SK-N-SH (cell line): Measurements from ENCODE around the gene SASH1. TPM values are rescaled to one million over a fixed set of nuclear protein-coding genes. Genes with fewer than 3 reads are reported as not detected.

Source experiments
- CTCF ChIA-PET: fragments of 300-600, 350-600 bp; formaldehyde crosslinking; extraction: SDS; loops from one replicate; lab custom pipeline; 2021; lab: Yijun Ruan, JAX
- POLR2A ChIA-PET: fragments of 350-600 bp; sonication (Branson Sonifier 250); formaldehyde crosslinking; extraction: SDS; loops from one replicate; lab custom pipeline; 2020; ENCODE audit warnings: antibody characterized with exemption, inconsistent platforms; lab: Yijun Ruan, JAX
- DNase-seq: peaks from one replicate; pipeline ENCODE4 v3.0.0; 2012
- H2AFZ ChIP-seq: fragments of 200-600 bp; sonication (generic); 2 replicates; pipeline ENCODE4 v1.8.1; 2016; ENCODE audit warnings: antibody characterized with exemption, mild to moderate bottlenecking, low read depth
- H3F3A ChIP-seq: fragments of 200-600 bp; sonication (generic); replicated peaks from 2 replicates; pipeline ENCODE3; 2016; ENCODE audit warnings: antibody characterized with exemption, mild to moderate bottlenecking; ENCODE audit not compliant: insufficient read depth
- H3K27ac ChIP-seq, 2 experiments: fragments of 200-500 bp in 1 of 2; fragments of 200-600 bp in 1 of 2; sonication (Bioruptor generic) in 1 of 2; sonication (generic), shearing (Covaris generic) in 1 of 2; 2 replicates each; pipeline versions ENCODE4 v1.5.1 to v1.6.1; 2014 to 2016; ENCODE audit warnings: low read depth in 2 of 2, inconsistent platforms in 1 of 2, low read length in 1 of 2, mild to moderate bottlenecking in 1 of 2, mixed read lengths in 1 of 2
- H3K27me3 ChIP-seq: fragments of 200-600 bp; sonication (generic), shearing (Covaris generic); 2 replicates; pipeline ENCODE4 v1.6.1; 2016; ENCODE audit warnings: mixed run types; ENCODE audit not compliant: insufficient read depth
- H3K36me3 ChIP-seq, 2 experiments: fragments of 200-500 bp in 1 of 2; fragments of 200-600 bp in 1 of 2; sonication (Bioruptor generic) in 1 of 2; sonication (generic) in 1 of 2; replicated peaks in 1 of 2; 2 replicates each; pipeline versions ENCODE3 to v1.5.1; 2014 to 2016; ENCODE audit warnings: low read length in 1 of 2, mild to moderate bottlenecking in 1 of 2; ENCODE audit not compliant: insufficient read depth in 2 of 2, control insufficient read depth in 1 of 2
- H3K4me1 ChIP-seq, 2 experiments: fragments of 200-500 bp in 1 of 2; fragments of 200-600 bp in 1 of 2; sonication (Bioruptor generic) in 1 of 2; sonication (generic), shearing (Covaris generic) in 1 of 2; 2 replicates each; pipeline versions ENCODE4 v1.5.1 to v1.6.1; 2014 to 2016; ENCODE audit warnings: low read depth in 1 of 2, low read length in 1 of 2, mixed run types in 1 of 2; ENCODE audit not compliant: insufficient read depth in 2 of 2, control insufficient read depth in 1 of 2
- H3K4me2 ChIP-seq: fragments of 200-600 bp; sonication (generic), shearing (Covaris generic); 2 replicates; pipeline ENCODE4 v1.6.1; 2017; ENCODE audit warnings: mixed run types
- H3K4me3 ChIP-seq, 2 experiments: fragments of 200-500 bp in 1 of 2; fragments of 200-600 bp in 1 of 2; sonication (Bioruptor generic) in 1 of 2; sonication (generic), shearing (Covaris generic) in 1 of 2; 2 replicates each; pipeline versions ENCODE4 v1.5.1 to v1.8.1; 2014 to 2016; ENCODE audit warnings: low read depth in 2 of 2, inconsistent platforms in 1 of 2, low read length in 1 of 2, mild to moderate bottlenecking in 1 of 2, mixed read lengths in 1 of 2, moderate library complexity in 1 of 2
- H3K79me2 ChIP-seq: fragments of 200-600 bp; sonication (generic); 2 replicates; pipeline ENCODE4 v1.8.1; 2017; ENCODE audit warnings: mild to moderate bottlenecking; ENCODE audit not compliant: insufficient read depth
- H3K9ac ChIP-seq: fragments of 200-600 bp; sonication (generic); 2 replicates; pipeline ENCODE4 v1.6.1; 2017; ENCODE audit warnings: mixed run types
- H3K9me2 ChIP-seq: fragments of 200-600 bp; sonication (generic); 2 replicates; pipeline ENCODE4 v1.6.1; 2017; ENCODE audit warnings: mixed run types
- H3K9me3 ChIP-seq: fragments of 200-600 bp; sonication (generic); 2 replicates; pipeline ENCODE4 v1.6.1; 2017; ENCODE audit warnings: mixed run types, mild to moderate bottlenecking, moderate library complexity
- H4K20me1 ChIP-seq: fragments of 200-600 bp; sonication (generic); 2 replicates; pipeline ENCODE4 v1.6.1; 2017; ENCODE audit warnings: mild to moderate bottlenecking, mixed run types; ENCODE audit not compliant: insufficient read depth
- CHD2 ChIP-seq: fragments of 150-350 bp; IDR thresholded peaks from 2 replicates; pipeline ENCODE4 v1.6.1; 2018; ENCODE audit warnings: low read length; ENCODE audit not compliant: partially characterized antibody
- EP300 ChIP-seq, 2 experiments: IDR thresholded peaks; 2 replicates each; pipeline versions ENCODE4 v1.4.0 to v1.6.1; 2012; ENCODE audit warnings: borderline replicate concordance in 1 of 2, low read depth in 1 of 2, low read length in 1 of 2
- FOXJ3 ChIP-seq: sonication (generic); formaldehyde crosslinking; IDR thresholded peaks from 2 replicates; pipeline ENCODE4 v1.5.1; 2020; ENCODE audit warnings: mild to moderate bottlenecking, missing genetic modification reagents
- GATA2 ChIP-seq: sonication (generic); formaldehyde crosslinking; IDR thresholded peaks from 2 replicates; pipeline ENCODE4 v1.5.0; 2020; ENCODE audit warnings: mild to moderate bottlenecking, missing genetic modification reagents
- IRF3 ChIP-seq: fragments of 150-350 bp; IDR thresholded peaks from 2 replicates; pipeline ENCODE4 v1.6.1; 2016; ENCODE audit warnings: mild to moderate bottlenecking, low read depth, low read length
- JUND ChIP-seq: IDR thresholded peaks from 2 replicates; pipeline ENCODE4 v1.4.0; 2012
- MEF2A ChIP-seq: IDR thresholded peaks from 2 replicates; pipeline ENCODE4 v1.4.0; 2012; ENCODE audit warnings: low read depth, borderline replicate concordance
- NFIC ChIP-seq: IDR thresholded peaks from 2 replicates; pipeline ENCODE4 v1.4.0; 2012; ENCODE audit warnings: borderline replicate concordance
- NRF1 ChIP-seq: IDR thresholded peaks from 2 replicates; pipeline ENCODE4 v1.6.1; 2012; ENCODE audit warnings: low read depth, mild to moderate bottlenecking, low read length
- POLR2AphosphoS5 ChIP-seq: IDR thresholded peaks from 2 replicates; pipeline ENCODE4 v1.6.1; 2012; ENCODE audit warnings: low read depth, low read length
- RFX5 ChIP-seq: IDR thresholded peaks from 2 replicates; pipeline ENCODE4 v1.6.1; 2012; ENCODE audit warnings: mild to moderate bottlenecking, improper control_type of control experiment, low read length
- SIN3A ChIP-seq: IDR thresholded peaks from 2 replicates; pipeline ENCODE4 v1.6.1; 2012; ENCODE audit warnings: low read depth, mild to moderate bottlenecking, low read length, moderate library complexity, borderline replicate concordance
- TAF1 ChIP-seq: IDR thresholded peaks from 2 replicates; pipeline ENCODE4 v1.6.1; 2012; ENCODE audit warnings: low read depth, mild to moderate bottlenecking, low read length, moderate library complexity, borderline replicate concordance
- TEAD4 ChIP-seq: IDR thresholded peaks from 2 replicates; pipeline ENCODE4 v1.4.0; 2012; ENCODE audit warnings: mild to moderate bottlenecking, borderline replicate concordance; ENCODE audit not compliant: insufficient read depth
- USF1 ChIP-seq: IDR thresholded peaks from 2 replicates; pipeline ENCODE4 v1.4.0; 2012; ENCODE audit warnings: low read depth, borderline replicate concordance
- YY1 ChIP-seq: IDR thresholded peaks from 2 replicates; pipeline ENCODE4 v1.4.0; 2012; ENCODE audit warnings: low read depth, mild to moderate bottlenecking
- WGBS: methylation state at CpG from one replicate; pipeline ENCODE4 v1.1.6; 2017; ENCODE audit warnings: low lambda C conversion rate; 5-methylcytosine and 5-hydroxymethylcytosine counted together
- polyA plus RNA-seq, 3 experiments: library from polyadenylated mRNA; depleted of rRNA; stranded (reverse); fragments of >200 nt; gene quantifications; 2 replicates each; pipeline ENCODE4 v1.2.3, GENCODE V29; 2012
- TF ChIP-seq, protein P1 (sequence below): fragments of 200-600 bp; sonication (generic); IDR thresholded peaks from 2 replicates; pipeline ENCODE4 v1.6.1; 2017; ENCODE audit warnings: antibody characterized with exemption, mild to moderate bottlenecking, moderate library complexity

SASH1 gene
- polyA plus RNA-seq, 1 of the 3 experiments (the other 2 are of a cell fraction), result 19.8 TPM

- Histone ChIP-seq H3K4me2 (no peak overlapping the region), H3K9ac (no peak overlapping the region), H3K9me2 (no peaks in the 10 kb centered on the region), H3K79me2 (no peaks in the 10 kb centered on the region), H4K20me1 (no peaks in the 10 kb centered on the region), H3F3A (no peaks in the 10 kb centered on the region), H3K4me3 (no peak overlapping the region), H2AFZ (no peak overlapping the region), H3K36me3 (no peaks in the 10 kb centered on the region)
- POLR2A ChIA-PET, result no interaction called here
- no peak for DNase-seq
- CTCF ChIA-PET, result interaction anchor here (2.0 kb wide), 1 partner anchor 14 kb away, joined by 6 read pairs; no protein-coding TSS in a partner anchor
- TF ChIP-seq GATA2 (CRISPR knock-in tag) (no peak), JUND (no peak), POLR2AphosphoS5 (no peak), RFX5 (no peak), TAF1 (no peak), MEF2A (no peak), USF1 (no peak), IRF3 (no peak), NRF1 (no peak), TEAD4 (no peak), EP300 (IDR thresholded peaks at IDR 0.05; ENCODE audit: borderline replicate concordance in 1 of 2, low read depth in 1 of 2, low read length in 1 of 2) (no peak), CHD2 (no peak), FOXJ3 (CRISPR knock-in tag) (no peak), SIN3A (no peak), YY1 (no peak), NFIC (no peak)
- TF ChIP-seq, protein P1, sequence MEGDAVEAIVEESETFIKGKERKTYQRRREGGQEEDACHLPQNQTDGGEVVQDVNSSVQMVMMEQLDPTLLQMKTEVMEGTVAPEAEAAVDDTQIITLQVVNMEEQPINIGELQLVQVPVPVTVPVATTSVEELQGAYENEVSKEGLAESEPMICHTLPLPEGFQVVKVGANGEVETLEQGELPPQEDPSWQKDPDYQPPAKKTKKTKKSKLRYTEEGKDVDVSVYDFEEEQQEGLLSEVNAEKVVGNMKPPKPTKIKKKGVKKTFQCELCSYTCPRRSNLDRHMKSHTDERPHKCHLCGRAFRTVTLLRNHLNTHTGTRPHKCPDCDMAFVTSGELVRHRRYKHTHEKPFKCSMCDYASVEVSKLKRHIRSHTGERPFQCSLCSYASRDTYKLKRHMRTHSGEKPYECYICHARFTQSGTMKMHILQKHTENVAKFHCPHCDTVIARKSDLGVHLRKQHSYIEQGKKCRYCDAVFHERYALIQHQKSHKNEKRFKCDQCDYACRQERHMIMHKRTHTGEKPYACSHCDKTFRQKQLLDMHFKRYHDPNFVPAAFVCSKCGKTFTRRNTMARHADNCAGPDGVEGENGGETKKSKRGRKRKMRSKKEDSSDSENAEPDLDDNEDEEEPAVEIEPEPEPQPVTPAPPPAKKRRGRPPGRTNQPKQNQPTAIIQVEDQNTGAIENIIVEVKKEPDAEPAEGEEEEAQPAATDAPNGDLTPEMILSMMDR, result no peak
- TF ChIP-seq, all 33 proteins: peak for 0
- WGBS, result 19% methylated on average over 5 of the region's 5 CpGs
- Histone ChIP-seq H3K4me1 (no peaks in the 10 kb centered on the region), H3K9me3 (no peaks in the 10 kb centered on the region), H3K27ac (no peak overlapping the region), H3K27me3 (no peaks in the 10 kb centered on the region; the same call in 1 of the 2 replicates)
Measured at GRCh38 chr6:148573922-148574321, 231.3 kb downstream of the SASH1 start.
